Mammary epithelial cell (primary cell): ENCODE data around the gene ZNF496.

Experiments
- CTCF ChIP-seq, 2 donors: IDR thresholded peaks in 1 of 2; conservative IDR thresholded peaks in 1 of 2; 2 replicates each; pipeline ENCODE4 v1.5.1; 2011 to 2012; ENCODE audit warnings: inconsistent platforms in 2 of 2, low read length in 2 of 2, mild to moderate bottlenecking in 2 of 2, control low read depth in 1 of 2, low read depth in 1 of 2; ENCODE audit not compliant: insufficient read depth in 1 of 2; ENCODE audit errors: extremely low read depth in 1 of 2
- EZH2 ChIP-seq: IDR thresholded peaks from 2 replicates; pipeline ENCODE4 v1.6.1; 2012; ENCODE audit warnings: low read length, inconsistent platforms, borderline replicate concordance

- TF ChIP-seq CTCF (conservative IDR thresholded peaks at IDR 0.05 in 1 of 2, IDR thresholded peaks at IDR 0.05 in 1 of 2; ENCODE audit: extremely low read depth in 1 of 2, insufficient read depth in 1 of 2, low read depth in 1 of 2, low read length in 2 of 2) (no peak), EZH2 (no peak)
Observed at GRCh38 chr1:247357052-247357780, 25.5 kb upstream of the ZNF496 start.
